Measurements from ENCODE around the gene NUFIP1. TPM values are rescaled to one million over a fixed set of nuclear protein-coding genes. Genes with fewer than 3 reads are reported as not detected.
A peak's percentile ranks its signal among the peaks of the same experiment; 100 is the strongest.
"Not testable (repeated sequence)": the region's sequence is repeated elsewhere in the genome, so short reads cannot be mapped to it uniquely, and the experiment has no call there.

Gene NUFIP1
- total RNA-seq, 4 donors from 2014 or later: 0.37 to 3.6 (median 1.7) TPM

- intact Hi-C loops (cut with DNase I; ENCODE audit: low total_unique reads): no loop called here
- H3K4me1 ChIP-seq: peaks cover 0 to 44% (median 30%) of the 10 kb centered on the region in 4 donors
These were observed 86.5 kb downstream of the NUFIP1 start for GRCh38 chr13:44902738-44903137.

GRCh38 chr13:44899967-44900366 is 89.3 kb downstream of the NUFIP1 start:
- in situ Hi-C loops (cut with MboI; ENCODE audit: low pct_ligation_motif_present in 1 of 4, low pct_unique_long_range_greater_than_20kb in 1 of 4, low sequenced_read_pairs in 3 of 4) (no loop called here), intact Hi-C loops (cut with DNase I; ENCODE audit: low total_unique reads) (loop anchor here (1.0 kb wide), 1 partner anchor 22 kb away; no protein-coding TSS in a partner anchor)
- TF ChIP-seq CTCF (IDR thresholded peaks at IDR 0.05) (no peak), POLR2AphosphoS5 (IDR thresholded peaks at IDR 0.05) (no peak), POLR2A (IDR thresholded peaks at IDR 0.05) (no peak), EP300 (IDR thresholded peaks at IDR 0.05; ENCODE audit: low read depth) (no peak)
- peaks cover 0 to 20% (median 8%) of the 10 kb centered on the region in 4 donors for H3K4me1 ChIP-seq
- no peaks in the 10 kb centered on the region for H3K9me3 ChIP-seq
- no peaks in the 10 kb centered on the region for H3K36me3 ChIP-seq
- H3K27ac ChIP-seq: no peak overlapping the region
- H3K4me3 ChIP-seq: no peak overlapping the region
- 23 to 52% methylated on average over 2 of the region's 2 CpGs for WGBS, 2 donors (ENCODE audit: low coverage in 1 of 2)
- H3K27me3 ChIP-seq: no peaks in the 10 kb centered on the region
- DNase-seq: no peak

More at GRCh38 chr13:44902738-44903137, 86.5 kb downstream of the NUFIP1 start:
- no peaks in the 10 kb centered on the region for H3K27me3 ChIP-seq
- no peaks in the 10 kb centered on the region for H3K9me3 ChIP-seq
- WGBS, 2 donors (ENCODE audit: low coverage in 1 of 2): 89 to 92% methylated on average over 3 to 6 of the region's 6 CpGs
- TF ChIP-seq POLR2AphosphoS5 (IDR thresholded peaks at IDR 0.05): no peak
- no peaks in the 10 kb centered on the region for H3K36me3 ChIP-seq
- in situ Hi-C loops (cut with MboI; ENCODE audit: low pct_ligation_motif_present in 1 of 4, low pct_unique_long_range_greater_than_20kb in 1 of 4, low sequenced_read_pairs in 3 of 4): no loop called here
- no peak for DNase-seq
- peak overlapping the region; percentile 76 to 87 (median 82) for H3K27ac ChIP-seq
- H3K4me3 ChIP-seq: no peak overlapping the region

GRCh38 chr13:44898308-44898707 is 91.0 kb downstream of the NUFIP1 start:
- DNase-seq; H3K27me3 ChIP-seq; intact Hi-C loops (cut with DNase I; ENCODE audit: low total_unique reads); H3K36me3 ChIP-seq; H3K4me3 ChIP-seq; H3K27ac ChIP-seq; H3K4me1 ChIP-seq; H3K9me3 ChIP-seq; in situ Hi-C loops (cut with MboI; ENCODE audit: low pct_ligation_motif_present in 1 of 4, low pct_unique_long_range_greater_than_20kb in 1 of 4, low sequenced_read_pairs in 3 of 4): not testable (repeated sequence)
- WGBS, 2 donors (ENCODE audit: low coverage in 1 of 2): 93 to 100% methylated on average over 2 of the region's 2 CpGs

GRCh38 chr13:44895953-44896335 is 93.3 kb downstream of the NUFIP1 start:
- intact Hi-C loops (cut with DNase I; ENCODE audit: low total_unique reads) (no loop called here), in situ Hi-C loops (cut with MboI; ENCODE audit: low pct_ligation_motif_present in 1 of 4, low pct_unique_long_range_greater_than_20kb in 1 of 4, low sequenced_read_pairs in 3 of 4) (no loop called here)
- Histone ChIP-seq H3K4me1 (peaks cover 0 to 7% (median 1%) of the 10 kb centered on the region in 4 donors), H3K4me3 (no peak overlapping the region), H3K36me3 (no peaks in the 10 kb centered on the region), H3K27me3 (no peaks in the 10 kb centered on the region), H3K9me3 (no peaks in the 10 kb centered on the region), H3K27ac (no peak overlapping the region)
- DNase-seq: no peak
- WGBS, 2 donors (ENCODE audit: low coverage in 1 of 2): 67 to 76% methylated on average over 4 to 5 of the region's 5 CpGs
- TF ChIP-seq POLR2A (IDR thresholded peaks at IDR 0.05) (no peak), EP300 (IDR thresholded peaks at IDR 0.05; ENCODE audit: low read depth) (no peak), POLR2AphosphoS5 (IDR thresholded peaks at IDR 0.05) (no peak), CTCF (IDR thresholded peaks at IDR 0.05) (no peak)

- no peak for DNase-seq
- no peak overlapping the region for H3K27ac ChIP-seq
- H3K27me3 ChIP-seq: no peaks in the 10 kb centered on the region
- in situ Hi-C loops (cut with MboI; ENCODE audit: low pct_ligation_motif_present in 1 of 4, low pct_unique_long_range_greater_than_20kb in 1 of 4, low sequenced_read_pairs in 3 of 4): no loop called here
- WGBS, 2 donors (ENCODE audit: low coverage in 1 of 2): 40 to 55% methylated on average over 6 of the region's 6 CpGs
- intact Hi-C loops (cut with DNase I; ENCODE audit: low total_unique reads): no loop called here
- H3K36me3 ChIP-seq: no peaks in the 10 kb centered on the region
- no peak overlapping the region for H3K4me3 ChIP-seq
- no peak for TF ChIP-seq POLR2AphosphoS5 (IDR thresholded peaks at IDR 0.05)
- no peak for TF ChIP-seq EP300 (IDR thresholded peaks at IDR 0.05; ENCODE audit: low read depth)
- no peak for TF ChIP-seq POLR2A (IDR thresholded peaks at IDR 0.05)
- no peak for TF ChIP-seq CTCF (IDR thresholded peaks at IDR 0.05)
- no peaks in the 10 kb centered on the region for H3K9me3 ChIP-seq
- peaks cover 0 to 7% (median 1%) of the 10 kb centered on the region in 4 donors for H3K4me1 ChIP-seq
These were observed 93.9 kb downstream of the NUFIP1 start for GRCh38 chr13:44895264-44895952.

Data from transverse colon (tissue), 4 donors.